IMR-90 (cell line): Measurements from ENCODE around the gene KCTD12. TPM values are rescaled to one million over a fixed set of nuclear protein-coding genes. Genes with fewer than 3 reads are reported as not detected.

ENCODE experiments used
- ATAC-seq: fragments of 200-7000 bp; cut with Tn5 transposase; 2 replicates; pipeline ENCODE4 v1.9.1; 2020; ENCODE audit warnings: low read depth, mild to moderate bottlenecking, moderate library complexity
- BruUV-seq: library from RNA; stranded (reverse); fragments of 400-500 nt; replicated peaks from 2 replicates; lab custom pipeline; 2021; lab: Mats Ljungman, UMichigan
- CTCF ChIA-PET: fragments of 300-600 bp; formaldehyde crosslinking; extraction: SDS; loops from one replicate; lab custom pipeline; 2021; ENCODE audit warnings: antibody characterized with exemption; lab: Yijun Ruan, JAX
- POLR2A ChIA-PET: fragments of 300-600 bp; sonication (Branson Sonifier 250); formaldehyde crosslinking; loops from one replicate; lab custom pipeline; 2022; ENCODE audit warnings: antibody characterized with exemption; ENCODE audit not compliant: unreplicated experiment; lab: Charles Lee
- DNase-seq: peaks from one replicate; pipeline ENCODE4 v3.0.0; 2013
- H2AFZ ChIP-seq: replicated peaks from 2 replicates; pipeline ENCODE3; 2013; ENCODE audit warnings: low read length, mild to moderate bottlenecking; ENCODE audit not compliant: poor library complexity
- H2AK5ac ChIP-seq: 2 replicates; pipeline ENCODE4 v1.6.1; 2013; ENCODE audit warnings: low read depth, low read length, inconsistent platforms
- H2AK9ac ChIP-seq: replicated peaks from 2 replicates; pipeline ENCODE3; 2013; ENCODE audit warnings: mild to moderate bottlenecking, low read depth, low read length, moderate library complexity; ENCODE audit not compliant: poor library complexity
- H2BK120ac ChIP-seq: 2 replicates; pipeline ENCODE4 v1.6.1; 2013; ENCODE audit warnings: low read depth, low read length, inconsistent platforms
- H2BK15ac ChIP-seq: 3 replicates; pipeline ENCODE4 v1.6.1; 2013; ENCODE audit warnings: low read depth, low read length, inconsistent platforms
- H2BK20ac ChIP-seq: 2 replicates; pipeline ENCODE4 v1.6.1; 2013; ENCODE audit warnings: low read depth, mild to moderate bottlenecking, inconsistent platforms, low read length, moderate library complexity
- H2BK5ac ChIP-seq: 2 replicates; pipeline ENCODE4 v1.6.1; 2013; ENCODE audit warnings: mild to moderate bottlenecking, low read depth, low read length, inconsistent platforms; ENCODE audit not compliant: poor library complexity, severe bottlenecking
- H3K14ac ChIP-seq: replicated peaks from 2 replicates; pipeline ENCODE4 v1.6.1; 2013; ENCODE audit warnings: low read depth, low read length, inconsistent platforms
- H3K18ac ChIP-seq: 2 replicates; pipeline ENCODE4 v1.6.1; 2013; ENCODE audit warnings: low read depth, low read length, control low read depth
- H3K23ac ChIP-seq: 2 replicates; pipeline ENCODE4 v1.6.1; 2013; ENCODE audit warnings: low read depth, low read length, inconsistent platforms
- H3K27ac ChIP-seq: 2 replicates; pipeline ENCODE4 v1.5.1; 2013; ENCODE audit warnings: mild to moderate bottlenecking, control low read depth, low read length; ENCODE audit not compliant: insufficient read depth
- H3K27me3 ChIP-seq: 2 replicates; pipeline ENCODE4 v1.6.1; 2013; ENCODE audit warnings: low read length; ENCODE audit not compliant: control insufficient read depth, insufficient read depth
- H3K36me3 ChIP-seq: 2 replicates; pipeline ENCODE4 v1.6.1; 2013; ENCODE audit warnings: low read length, mixed read lengths; ENCODE audit not compliant: control insufficient read depth, insufficient read depth
- H3K4ac ChIP-seq: 2 replicates; pipeline ENCODE4 v1.6.1; 2013; ENCODE audit warnings: low read depth, low read length, inconsistent platforms
- H3K4me1 ChIP-seq: 2 replicates; pipeline ENCODE4 v1.6.1; 2013; ENCODE audit warnings: low read length, mixed read lengths; ENCODE audit not compliant: control insufficient read depth, insufficient read depth
- H3K4me2 ChIP-seq: 2 replicates; pipeline ENCODE4 v1.6.1; 2013; ENCODE audit warnings: low read depth, mild to moderate bottlenecking, control low read depth, low read length, moderate library complexity
- H3K4me3 ChIP-seq: 2 replicates; pipeline ENCODE4 v1.5.1; 2013; ENCODE audit warnings: low read depth, mild to moderate bottlenecking, control low read depth, low read length, moderate library complexity; ENCODE audit not compliant: insufficient read depth
- H3K56ac ChIP-seq: 2 replicates; pipeline ENCODE4 v1.6.1; 2013; ENCODE audit warnings: low read length, inconsistent platforms; ENCODE audit not compliant: insufficient read depth; ENCODE audit errors: extremely low read depth
- H3K79me1 ChIP-seq, 2 experiments: 2 replicates each; pipeline ENCODE4 v1.6.1; 2013; ENCODE audit warnings: low read length in 2 of 2, inconsistent platforms in 1 of 2, low read depth in 1 of 2
- H3K9ac ChIP-seq: 2 replicates; pipeline ENCODE4 v1.6.1; 2013; ENCODE audit warnings: low read depth, low read length, control low read depth
- H3K9me1 ChIP-seq: 2 replicates; pipeline ENCODE4 v1.6.1; 2013; ENCODE audit warnings: low read length, inconsistent platforms; ENCODE audit not compliant: insufficient read depth
- H3K9me3 ChIP-seq: 2 replicates; pipeline ENCODE4 v1.6.1; 2013; ENCODE audit warnings: low read length; ENCODE audit not compliant: control insufficient read depth, insufficient read depth
- H4K20me1 ChIP-seq: 2 replicates; pipeline ENCODE4 v1.6.1; 2013; ENCODE audit warnings: low read length, inconsistent platforms; ENCODE audit not compliant: insufficient read depth
- H4K5ac ChIP-seq: 2 replicates; pipeline ENCODE4 v1.6.1; 2013; ENCODE audit warnings: mild to moderate bottlenecking, low read depth, low read length, control low read depth
- H4K8ac ChIP-seq, 2 experiments: 2 replicates each; pipeline ENCODE4 v1.6.1; 2013; ENCODE audit warnings: low read depth in 2 of 2, low read length in 2 of 2, control low read depth in 1 of 2, inconsistent platforms in 1 of 2
- H4K91ac ChIP-seq: 2 replicates; pipeline ENCODE4 v1.6.1; 2013; ENCODE audit warnings: low read depth, low read length, inconsistent platforms; ENCODE audit not compliant: insufficient read depth
- BHLHE40 ChIP-seq: fragments of 150-350 bp; IDR thresholded peaks from 2 replicates; pipeline ENCODE4 v1.6.1; 2016; ENCODE audit warnings: mild to moderate bottlenecking, low read depth, low read length
- CEBPB ChIP-seq: IDR thresholded peaks from 2 replicates; pipeline ENCODE4 v1.6.1; 2012; ENCODE audit warnings: low read depth, low read length, improper control_type of control experiment
- CHD1 ChIP-seq: IDR thresholded peaks from 2 replicates; pipeline ENCODE4 v1.6.1; 2012; ENCODE audit warnings: low read depth, low read length, improper control_type of control experiment
- CTCF ChIP-seq: conservative IDR thresholded peaks from 2 replicates; pipeline ENCODE4 v1.5.1; 2012; ENCODE audit warnings: mild to moderate bottlenecking, low read depth, low read length, improper control_type of control experiment
- ELK1 ChIP-seq: fragments of 150-350 bp; IDR thresholded peaks from 2 replicates; pipeline ENCODE4 v1.6.1; 2016; ENCODE audit warnings: low read depth, mild to moderate bottlenecking, low read length, moderate library complexity, borderline replicate concordance
- FOS ChIP-seq: fragments of 150-350 bp; IDR thresholded peaks from 2 replicates; pipeline ENCODE4 v1.6.1; 2016; ENCODE audit warnings: low read depth, low read length
- MXI1 ChIP-seq: IDR thresholded peaks from 2 replicates; pipeline ENCODE4 v1.6.1; 2012; ENCODE audit warnings: low read depth, mild to moderate bottlenecking, low read length, moderate library complexity, borderline replicate concordance
- NFE2L2 ChIP-seq: fragments of 150-350 bp; IDR thresholded peaks from 2 replicates; pipeline ENCODE4 v1.6.1; 2016; ENCODE audit warnings: low read depth, mild to moderate bottlenecking, low read length
- POLR2A ChIP-seq: IDR thresholded peaks from 2 replicates; pipeline ENCODE4 v1.6.1; 2012; ENCODE audit warnings: mild to moderate bottlenecking, low read depth, low read length
- RAD21 ChIP-seq: IDR thresholded peaks from 2 replicates; pipeline ENCODE4 v1.6.1; 2012; ENCODE audit warnings: low read length, improper control_type of control experiment
- RCOR1 ChIP-seq: IDR thresholded peaks from 2 replicates; pipeline ENCODE4 v1.6.1; 2012; ENCODE audit warnings: mild to moderate bottlenecking, low read length, improper control_type of control experiment; ENCODE audit not compliant: insufficient replicate concordance
- RFX5 ChIP-seq: IDR thresholded peaks from 2 replicates; pipeline ENCODE4 v1.8.0; 2012; ENCODE audit warnings: low read depth, mild to moderate bottlenecking, low read length, moderate library complexity
- SMC3 ChIP-seq: fragments of 150-350 bp; IDR thresholded peaks from 2 replicates; pipeline ENCODE4 v1.6.1; 2016; ENCODE audit warnings: low read depth, mild to moderate bottlenecking, antibody characterized with exemption, low read length, moderate library complexity
- WGBS, 2 experiments: methylation state at CpG; one replicate each; pipeline versions ENCODE4 v1.1.5 to v1.1.7; 2013; ENCODE audit warnings: missing lambda C conversion rate in 2 of 2; ENCODE audit not compliant: insufficient read length in 1 of 2; ENCODE audit errors: extremely low coverage in 2 of 2; 5-methylcytosine and 5-hydroxymethylcytosine counted together
- dilution Hi-C: fragments of 300-500 bp; cut with HindIII; formaldehyde crosslinking; loops from one replicate; pipeline ENCODE4 v1.14.3; 2018; ENCODE audit warnings: low sequenced_read_pairs; ENCODE audit not compliant: unreplicated experiment
- in situ Hi-C: fragments of 300-500 bp; cut with MboI; formaldehyde crosslinking; loops from 3 replicates; pipeline ENCODE4 v1.14.3; 2019; ENCODE audit warnings: low sequenced_read_pairs, inconsistent platforms, mixed read lengths
- intact Hi-C: fragments of 100-400 bp; cut with micrococcal nuclease; formaldehyde crosslinking; loops from 2 replicates; pipeline ENCODE4 v1.10.0; 2022
- polyA plus RNA-seq, 3 experiments: library from polyadenylated mRNA; depleted of rRNA; stranded (reverse); fragments of >200 nt; gene quantifications; 2 replicates each; pipeline ENCODE4 v1.2.3, GENCODE V29; 2012; ENCODE audit warnings: low replicate concordance in 1 of 3
- total RNA-seq: library from RNA; depleted of rRNA; stranded (reverse); fragments of >200 nt; gene quantifications from 2 replicates; pipeline ENCODE4 v1.2.3, GENCODE V29; 2012
- TF ChIP-seq, protein P1 (sequence below): fragments of 150-350 bp; IDR thresholded peaks from 2 replicates; pipeline ENCODE4 v1.6.1; 2017; ENCODE audit warnings: mild to moderate bottlenecking, antibody characterized with exemption, low read length, low read depth

Gene KCTD12
- total and polyA plus RNA-seq, 2 of the 4 experiments (the other 2 are of a cell fraction): 1.8 to 1.9 TPM

DNA sequence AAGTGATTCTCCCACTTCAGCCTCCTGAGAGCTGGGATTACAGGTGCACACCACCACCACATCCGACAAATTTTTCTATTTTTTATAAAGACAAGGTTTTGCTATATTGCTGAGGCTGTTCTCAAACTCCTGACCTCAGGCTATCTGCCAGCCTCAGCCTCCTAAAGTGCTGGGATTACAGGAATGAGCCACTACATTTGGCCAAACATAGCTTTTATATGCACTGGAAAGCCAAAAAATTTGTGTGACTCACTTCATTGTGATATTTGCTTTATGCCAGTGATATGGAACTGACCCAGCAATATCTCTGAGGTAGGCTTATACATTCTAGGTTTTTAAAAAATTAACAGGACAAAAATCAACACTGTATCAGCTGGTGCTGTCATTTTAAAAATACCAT is 35.3 kb upstream of the KCTD12 start:
- no peak overlapping the region for H2BK5ac ChIP-seq
- dilution Hi-C loops (no loop called here), in situ Hi-C loops (loop anchor here (25.0 kb wide), 2 partner anchors 434 to 1234 kb away; no protein-coding TSS in a partner anchor), intact Hi-C loops (no loop called here)
- no peak overlapping the region for H3K14ac ChIP-seq
- H4K91ac ChIP-seq: no peak overlapping the region
- no TSS peak for BruUV-seq
- no peaks in the 10 kb centered on the region for H3K79me1 ChIP-seq
- ATAC-seq (no peak; the same call in 1 of the 2 replicates), DNase-seq (no peak)
- no peaks in the 10 kb centered on the region for H3K9me1 ChIP-seq
- ChIA-PET POLR2A (no interaction called here), CTCF (no interaction called here)
- no peak overlapping the region for H4K8ac ChIP-seq
- H2BK15ac ChIP-seq: no peak overlapping the region
- H2BK20ac ChIP-seq: no peak overlapping the region
- no peak overlapping the region for H3K56ac ChIP-seq
- H3K4me2 ChIP-seq: no peak overlapping the region
- H3K9ac ChIP-seq: no peak overlapping the region
- no peak overlapping the region for H3K4me3 ChIP-seq
- WGBS, 2 experiments: no CpG with 5 or more reads among the region's 1 CpG
- H2AK5ac ChIP-seq: no peak overlapping the region
- no peak overlapping the region for H2BK120ac ChIP-seq
- no peaks in the 10 kb centered on the region for H3K36me3 ChIP-seq
- H3K9me3 ChIP-seq: no peaks in the 10 kb centered on the region
- no peak overlapping the region for H3K27ac ChIP-seq
- no peak overlapping the region for H4K5ac ChIP-seq
- peaks cover 4% of the 10 kb centered on the region; the same call in 1 of the 2 replicates for H3K4me1 ChIP-seq
- H3K4ac ChIP-seq: no peak overlapping the region
- H2AFZ ChIP-seq: no peak overlapping the region
- no peak overlapping the region for H3K23ac ChIP-seq
- H2AK9ac ChIP-seq: no peak overlapping the region
- TF ChIP-seq BHLHE40: no peak
- no peak for TF ChIP-seq SMC3
- TF ChIP-seq NFE2L2: no peak
- no peak for TF ChIP-seq POLR2A
- TF ChIP-seq RAD21: no peak
- TF ChIP-seq MXI1: no peak
- no peak for TF ChIP-seq ELK1
- no peak for TF ChIP-seq CHD1
- TF ChIP-seq, protein P1, sequence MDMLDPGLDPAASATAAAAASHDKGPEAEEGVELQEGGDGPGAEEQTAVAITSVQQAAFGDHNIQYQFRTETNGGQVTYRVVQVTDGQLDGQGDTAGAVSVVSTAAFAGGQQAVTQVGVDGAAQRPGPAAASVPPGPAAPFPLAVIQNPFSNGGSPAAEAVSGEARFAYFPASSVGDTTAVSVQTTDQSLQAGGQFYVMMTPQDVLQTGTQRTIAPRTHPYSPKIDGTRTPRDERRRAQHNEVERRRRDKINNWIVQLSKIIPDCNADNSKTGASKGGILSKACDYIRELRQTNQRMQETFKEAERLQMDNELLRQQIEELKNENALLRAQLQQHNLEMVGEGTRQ: no peak
- no peak for TF ChIP-seq RCOR1
- TF ChIP-seq CTCF: no peak
- no peak for TF ChIP-seq FOS
- no peak for TF ChIP-seq RFX5
- no peak for TF ChIP-seq CEBPB
- H4K20me1 ChIP-seq: no peaks in the 10 kb centered on the region
- no peak overlapping the region for H3K18ac ChIP-seq
- H3K27me3 ChIP-seq: peaks cover 7% of the 10 kb centered on the region
